ENCODE data around the gene R3HDML.

Gene R3HDML

DNA sequence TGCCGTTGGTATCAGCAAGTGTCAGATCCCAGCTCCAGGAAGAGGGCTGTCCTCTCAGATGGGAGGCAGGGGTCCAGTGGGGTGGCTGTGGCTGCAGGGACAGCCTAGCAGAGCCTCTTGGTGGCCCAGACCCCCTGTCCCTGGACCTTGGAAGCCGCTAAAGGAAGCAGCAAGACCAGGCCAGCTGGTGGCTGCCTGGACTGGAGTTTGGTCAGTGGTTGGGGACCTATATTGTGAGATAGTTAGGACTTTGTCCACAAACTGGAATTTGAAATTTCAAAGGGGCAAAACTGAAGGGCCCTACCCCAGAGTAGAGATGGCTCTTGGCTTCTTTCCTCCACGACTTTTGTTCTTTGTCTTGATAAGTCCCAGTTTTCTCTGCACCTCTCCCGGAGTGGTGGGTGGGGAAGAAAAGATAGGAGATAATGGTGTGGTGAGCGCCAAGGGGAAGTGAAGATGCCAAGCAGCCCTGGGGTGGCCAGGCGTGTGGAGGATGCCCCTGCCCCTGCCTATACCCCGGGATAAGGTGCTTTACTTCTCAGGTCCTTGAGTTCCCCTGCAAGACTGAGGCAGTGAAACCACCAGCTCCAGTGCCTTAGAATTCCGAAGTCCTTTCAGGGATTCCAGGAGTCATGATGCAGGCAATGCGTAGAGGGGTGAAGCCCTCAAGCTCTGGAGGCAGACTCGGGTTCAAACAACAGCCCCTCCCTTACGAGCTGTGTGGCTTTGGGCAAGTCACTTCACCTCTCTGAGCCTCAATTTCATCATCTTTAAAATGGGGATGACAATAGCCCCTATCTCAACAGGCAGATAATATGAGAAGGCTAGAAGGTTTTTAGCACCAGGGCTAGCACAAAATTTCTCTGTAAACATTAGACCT lies 58.9 kb downstream of the R3HDML start:
- TF ChIP-seq GATA2 (IDR thresholded peaks at IDR 0.05; ENCODE audit: low read depth, low read length) (no peak), GATA3 (IDR thresholded peaks at IDR 0.05; ENCODE audit: low read depth, low read length) (no peak)

DNA sequence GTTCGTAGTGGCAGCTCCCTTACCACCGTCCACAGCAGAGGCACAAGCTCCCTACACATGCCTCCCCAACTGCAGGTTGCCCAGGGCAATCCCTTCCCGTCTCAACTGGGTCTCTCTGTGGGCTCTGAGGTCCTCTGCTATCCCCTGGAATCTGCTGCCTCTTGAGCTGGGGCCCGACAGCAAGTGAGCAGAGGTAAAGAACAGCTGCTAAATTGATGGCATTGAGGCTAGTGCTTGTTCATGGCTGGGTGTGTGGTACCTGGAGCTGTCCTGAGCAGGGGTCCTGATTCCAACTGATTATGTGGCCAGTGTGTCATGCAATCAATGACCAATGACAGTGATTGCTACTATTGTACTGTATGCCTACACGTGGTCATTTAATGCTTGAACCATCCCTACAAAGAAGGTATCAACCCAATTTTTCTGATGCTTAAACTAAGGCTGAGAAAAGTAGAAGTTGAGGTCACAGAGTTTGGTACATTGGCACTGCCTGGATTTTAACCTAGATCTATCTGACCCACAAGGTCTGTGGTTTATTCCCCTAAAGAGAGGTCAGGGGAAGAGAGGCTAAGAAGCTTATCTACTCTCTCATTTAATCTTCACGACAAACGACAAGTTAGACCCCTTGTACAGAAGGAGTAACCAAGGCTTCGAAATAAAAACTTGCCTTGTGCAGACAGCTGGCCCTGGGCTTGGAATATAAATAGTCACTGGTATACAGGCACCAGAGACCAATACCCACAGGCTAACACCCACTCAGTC lies 59.7 kb downstream of the R3HDML start:
- TF ChIP-seq GATA2 (IDR thresholded peaks at IDR 0.05; ENCODE audit: low read depth, low read length) (no peak), GATA3 (IDR thresholded peaks at IDR 0.05; ENCODE audit: low read depth, low read length) (no peak)

DNA sequence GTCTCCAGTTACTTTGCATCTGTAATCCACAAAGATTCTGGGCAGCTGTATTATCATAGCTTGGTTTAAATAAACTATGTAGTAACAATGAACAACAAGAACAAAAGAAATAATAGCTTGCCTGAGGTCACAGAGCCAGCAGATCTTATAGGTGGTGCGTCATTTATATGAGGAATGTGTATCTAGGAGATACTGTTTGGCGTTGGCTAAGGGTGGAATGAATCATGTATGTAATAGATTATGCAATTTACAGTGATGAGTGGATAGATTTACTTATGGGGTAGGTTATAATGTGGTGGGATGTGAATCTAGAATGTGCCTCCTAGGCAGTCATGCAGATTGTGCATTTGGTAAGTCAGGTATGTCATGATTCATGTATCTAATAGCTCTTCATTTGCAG lies 61.5 kb downstream of the R3HDML start:
- TF ChIP-seq GATA3 (IDR thresholded peaks at IDR 0.05; ENCODE audit: low read depth, low read length) (no peak), GATA2 (IDR thresholded peaks at IDR 0.05; ENCODE audit: low read depth, low read length) (no peak)

DNA sequence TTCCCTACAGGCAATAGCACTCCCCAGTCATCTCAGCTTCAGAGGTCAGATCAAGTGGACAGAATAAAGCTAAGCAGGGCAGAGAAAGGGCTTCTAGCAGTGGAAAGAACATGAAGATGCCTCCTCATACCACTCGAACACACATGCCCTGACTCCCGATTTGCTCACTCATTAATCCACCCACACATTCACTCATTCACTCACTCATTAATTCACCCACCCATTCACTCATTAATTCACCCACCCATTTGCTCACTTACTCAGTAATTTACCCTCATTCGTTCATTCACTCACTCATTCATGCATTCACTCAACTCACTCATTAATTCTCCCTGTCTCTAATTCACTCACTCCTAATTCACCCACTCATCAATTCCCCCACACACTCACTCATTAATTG lies 62.6 kb downstream of the R3HDML start:
- TF ChIP-seq GATA2 (IDR thresholded peaks at IDR 0.05; ENCODE audit: low read depth, low read length) (no peak), GATA3 (IDR thresholded peaks at IDR 0.05; ENCODE audit: low read depth, low read length) (no peak)

DNA sequence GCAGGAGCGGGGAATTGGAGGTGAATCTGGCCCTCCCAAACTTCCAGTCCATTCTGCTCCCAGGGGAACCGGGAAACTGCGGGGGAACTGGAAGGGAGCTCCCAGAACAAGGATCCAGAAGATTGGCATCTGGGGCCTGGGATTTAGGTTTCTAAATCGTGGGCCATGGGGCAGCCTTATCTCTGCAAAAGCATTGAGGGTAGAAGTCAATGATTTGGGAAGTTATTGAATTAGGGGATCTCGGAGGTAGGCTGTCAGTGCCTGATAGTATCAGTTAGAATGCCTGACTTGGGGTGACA lies 63.8 kb downstream of the R3HDML start:
- TF ChIP-seq GATA2 (IDR thresholded peaks at IDR 0.05; ENCODE audit: low read depth, low read length) (no peak), GATA3 (IDR thresholded peaks at IDR 0.05; ENCODE audit: low read depth, low read length) (no peak)

Measured in SH-SY5Y (cell line).